Measurements from ENCODE around the gene RACGAP1.

Gene RACGAP1

GRCh38 chr12:49964849-49965624 is 60.3 kb downstream of the RACGAP1 start:
- H4K91ac ChIP-seq (ENCODE audit: low read depth, low read length): no peak overlapping the region
- H3K4me3 ChIP-seq (ENCODE audit: low read depth, low read length): no peak overlapping the region
- H2AFZ ChIP-seq (ENCODE audit: insufficient read depth, low read length, poor library complexity): no peak overlapping the region
- no peak overlapping the region for H3K27ac ChIP-seq (ENCODE audit: low read depth, low read length)
- H2AK5ac ChIP-seq (ENCODE audit: low read length): no peak overlapping the region
- H3K4me2 ChIP-seq (ENCODE audit: low read length): no peak overlapping the region
- peaks cover 39% of the 10 kb centered on the region for H3K27me3 ChIP-seq (ENCODE audit: insufficient read depth, low read length)
- no peak overlapping the region for H2BK120ac ChIP-seq (ENCODE audit: insufficient read depth, low read length, poor library complexity)
- H2BK5ac ChIP-seq (ENCODE audit: low read depth, low read length, poor library complexity): no peak overlapping the region
- no CpG with 5 or more reads among the region's 13 CpGs for WGBS (ENCODE audit: extremely low coverage, insufficient coverage, insufficient read length)
- H4K12ac ChIP-seq (ENCODE audit: low read depth, low read length): no peak overlapping the region
- no peak overlapping the region for H3K18ac ChIP-seq (ENCODE audit: low read length)
- H3K36me3 ChIP-seq (ENCODE audit: control insufficient read depth in 1 of 2, insufficient read depth in 2 of 2, low read length in 2 of 2): no peaks in the 10 kb centered on the region
- no peak overlapping the region for H3K4ac ChIP-seq (ENCODE audit: low read depth, low read length)
- H3K79me2 ChIP-seq (ENCODE audit: control insufficient read depth, insufficient read depth, low read length, poor library complexity): no peaks in the 10 kb centered on the region
- no peak overlapping the region for H3K23ac ChIP-seq (ENCODE audit: low read length)
- no peak for DNase-seq
- no peak overlapping the region for H3K9ac ChIP-seq (ENCODE audit: low read length)
- peaks cover 2% of the 10 kb centered on the region for H3K9me3 ChIP-seq (ENCODE audit: insufficient read depth, low read depth, low read length)
- no peaks in the 10 kb centered on the region for H3K79me1 ChIP-seq (ENCODE audit: low read length)
- no peak overlapping the region for H4K8ac ChIP-seq (ENCODE audit: low read depth, low read length)
- H3K14ac ChIP-seq (ENCODE audit: low read length): no peak overlapping the region
- H2BK12ac ChIP-seq (ENCODE audit: low read length): no peak overlapping the region
- peaks cover 3 to 7% of the 10 kb centered on the region in 2 experiments for H3K4me1 ChIP-seq (ENCODE audit: control insufficient read depth in 1 of 2, insufficient read depth in 2 of 2, low read length in 2 of 2)

- Histone ChIP-seq H3K9me3 (ENCODE audit: insufficient read depth, low read depth, low read length) (peaks cover 2% of the 10 kb centered on the region), H3K79me2 (ENCODE audit: control insufficient read depth, insufficient read depth, low read length, poor library complexity) (no peaks in the 10 kb centered on the region), H3K4me3 (ENCODE audit: low read depth, low read length) (no peak overlapping the region), H3K27me3 (ENCODE audit: insufficient read depth, low read length) (peaks cover 47% of the 10 kb centered on the region), H3K4me1 (ENCODE audit: control insufficient read depth in 1 of 2, insufficient read depth in 2 of 2, low read length in 2 of 2) (peaks cover 3 to 7% of the 10 kb centered on the region in 2 experiments), H2BK5ac (ENCODE audit: low read depth, low read length, poor library complexity) (no peak overlapping the region), H4K8ac (ENCODE audit: low read depth, low read length) (no peak overlapping the region), H3K4ac (ENCODE audit: low read depth, low read length) (no peak overlapping the region), H3K18ac (ENCODE audit: low read length) (no peak overlapping the region), H2AFZ (ENCODE audit: insufficient read depth, low read length, poor library complexity) (no peak overlapping the region), H3K9ac (ENCODE audit: low read length) (no peak overlapping the region), H3K14ac (ENCODE audit: low read length) (no peak overlapping the region), H2BK120ac (ENCODE audit: insufficient read depth, low read length, poor library complexity) (no peak overlapping the region), H4K91ac (ENCODE audit: low read depth, low read length) (no peak overlapping the region), H2BK12ac (ENCODE audit: low read length) (no peak overlapping the region), H3K27ac (ENCODE audit: low read depth, low read length) (no peak overlapping the region), H3K79me1 (ENCODE audit: low read length) (no peaks in the 10 kb centered on the region), H3K4me2 (ENCODE audit: low read length) (no peak overlapping the region), H2AK5ac (ENCODE audit: low read length) (no peak overlapping the region), H3K23ac (ENCODE audit: low read length) (no peak overlapping the region), H4K12ac (ENCODE audit: low read depth, low read length) (no peak overlapping the region), H3K36me3 (ENCODE audit: control insufficient read depth in 1 of 2, insufficient read depth in 2 of 2, low read length in 2 of 2) (no peaks in the 10 kb centered on the region)
- WGBS (ENCODE audit: extremely low coverage, insufficient coverage, insufficient read length): no CpG with 5 or more reads among the region's 17 CpGs
- DNase-seq: no peak
Measured at GRCh38 chr12:49963976-49964815, 61.1 kb downstream of the RACGAP1 start.

GRCh38 chr12:49962861-49963765 is 62.2 kb downstream of the RACGAP1 start:
- Histone ChIP-seq H3K14ac (ENCODE audit: low read length) (no peak overlapping the region), H3K27me3 (ENCODE audit: insufficient read depth, low read length) (peaks cover 56% of the 10 kb centered on the region), H3K18ac (ENCODE audit: low read length) (no peak overlapping the region), H3K23ac (ENCODE audit: low read length) (no peak overlapping the region), H3K79me2 (ENCODE audit: control insufficient read depth, insufficient read depth, low read length, poor library complexity) (no peaks in the 10 kb centered on the region), H4K91ac (ENCODE audit: low read depth, low read length) (no peak overlapping the region), H3K79me1 (ENCODE audit: low read length) (no peaks in the 10 kb centered on the region), H2BK120ac (ENCODE audit: insufficient read depth, low read length, poor library complexity) (no peak overlapping the region), H3K36me3 (ENCODE audit: control insufficient read depth in 1 of 2, insufficient read depth in 2 of 2, low read length in 2 of 2) (no peaks in the 10 kb centered on the region), H2BK12ac (ENCODE audit: low read length) (no peak overlapping the region), H4K8ac (ENCODE audit: low read depth, low read length) (no peak overlapping the region), H3K4ac (ENCODE audit: low read depth, low read length) (no peak overlapping the region), H3K9me3 (ENCODE audit: insufficient read depth, low read depth, low read length) (peaks cover 2% of the 10 kb centered on the region), H2AFZ (ENCODE audit: insufficient read depth, low read length, poor library complexity) (no peak overlapping the region), H3K4me2 (ENCODE audit: low read length) (no peak overlapping the region), H3K27ac (ENCODE audit: low read depth, low read length) (no peak overlapping the region), H2BK5ac (ENCODE audit: low read depth, low read length, poor library complexity) (no peak overlapping the region), H3K4me3 (ENCODE audit: low read depth, low read length) (no peak overlapping the region), H4K12ac (ENCODE audit: low read depth, low read length) (no peak overlapping the region), H2AK5ac (ENCODE audit: low read length) (no peak overlapping the region), H3K9ac (ENCODE audit: low read length) (no peak overlapping the region), H3K4me1 (ENCODE audit: control insufficient read depth in 1 of 2, insufficient read depth in 2 of 2, low read length in 2 of 2) (peaks cover 3 to 7% of the 10 kb centered on the region in 2 experiments)
- no peak for DNase-seq
- no CpG with 5 or more reads among the region's 21 CpGs for WGBS (ENCODE audit: extremely low coverage, insufficient coverage, insufficient read length)

All from trophoblast cell (in vitro differentiated cells and primary cell).